ENCODE results near the gene PSMB4.

DNA sequence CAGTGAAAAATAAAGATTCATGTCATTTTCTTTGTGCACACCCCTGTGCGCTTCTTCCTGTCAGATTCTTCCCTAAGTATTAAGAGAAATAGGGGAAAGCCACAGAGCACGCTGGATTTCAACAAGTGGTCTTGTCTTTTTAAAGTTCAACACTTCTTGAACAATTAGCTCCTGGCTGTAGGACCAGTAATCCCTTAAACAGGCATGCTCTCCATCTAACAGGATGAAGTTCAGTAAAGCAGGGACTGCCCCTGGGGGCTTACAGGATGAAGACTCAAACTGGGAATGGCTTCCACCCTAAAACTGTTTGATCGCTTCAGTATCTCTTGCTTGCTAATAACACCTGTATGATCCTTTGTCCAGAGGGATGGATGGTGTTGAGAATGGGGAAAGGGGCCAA lies 4.2 kb downstream of the PSMB4 start:
- no peak for TF ChIP-seq YY1 (IDR thresholded peaks at IDR 0.05; ENCODE audit: insufficient read depth, insufficient read length)
- TF ChIP-seq SUZ12 (IDR thresholded peaks at IDR 0.05; ENCODE audit: extremely low read depth, insufficient read depth, insufficient read length) = no peak
